Stimulated activated CD8-positive, alpha-beta memory T cell treated with anti-CD3 and anti-CD28 coated beads, Interleukin-4, amount 100 ng/mL, for 4 hours (primary cell): Measurements from ENCODE around the gene NRXN3.

ENCODE experiments used
- DNase-seq, 2 donors: peaks; one replicate each; pipeline ENCODE4 v3.0.0-alpha.2; 2020; ENCODE audit warnings: low read depth in 2 of 2, low spot score in 1 of 2

The NRXN3 gene

GRCh38 chr14:78627114-78627513 lies 456.9 kb downstream of the NRXN3 start:
- no peak for DNase-seq

- no peak for DNase-seq
Measured at GRCh38 chr14:78631551-78631950, 461.4 kb downstream of the NRXN3 start.

DNA sequence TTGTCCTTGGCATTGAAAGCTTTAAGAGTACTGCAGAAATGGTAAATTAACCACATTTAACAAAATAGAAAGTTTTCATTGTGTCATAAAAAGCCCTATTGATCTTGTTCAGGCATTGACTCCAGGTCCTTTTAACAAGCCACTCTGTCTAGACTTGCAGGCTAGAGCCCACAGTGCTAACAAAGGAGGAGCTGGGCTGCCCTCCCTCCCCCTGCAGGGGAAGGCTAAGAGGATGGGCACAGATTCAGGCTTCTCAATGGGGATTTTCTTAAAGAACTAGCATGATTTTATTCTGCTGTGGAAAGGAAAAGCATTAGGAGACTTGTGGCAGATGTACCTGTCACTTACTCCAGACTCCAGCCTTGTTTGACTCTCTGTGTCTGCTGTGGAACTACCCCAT lies 463.6 kb downstream of the NRXN3 start:
- DNase-seq: no peak

- DNase-seq: no peak
Measured at GRCh38 chr14:78637489-78637888, 467.3 kb downstream of the NRXN3 start.

DNA sequence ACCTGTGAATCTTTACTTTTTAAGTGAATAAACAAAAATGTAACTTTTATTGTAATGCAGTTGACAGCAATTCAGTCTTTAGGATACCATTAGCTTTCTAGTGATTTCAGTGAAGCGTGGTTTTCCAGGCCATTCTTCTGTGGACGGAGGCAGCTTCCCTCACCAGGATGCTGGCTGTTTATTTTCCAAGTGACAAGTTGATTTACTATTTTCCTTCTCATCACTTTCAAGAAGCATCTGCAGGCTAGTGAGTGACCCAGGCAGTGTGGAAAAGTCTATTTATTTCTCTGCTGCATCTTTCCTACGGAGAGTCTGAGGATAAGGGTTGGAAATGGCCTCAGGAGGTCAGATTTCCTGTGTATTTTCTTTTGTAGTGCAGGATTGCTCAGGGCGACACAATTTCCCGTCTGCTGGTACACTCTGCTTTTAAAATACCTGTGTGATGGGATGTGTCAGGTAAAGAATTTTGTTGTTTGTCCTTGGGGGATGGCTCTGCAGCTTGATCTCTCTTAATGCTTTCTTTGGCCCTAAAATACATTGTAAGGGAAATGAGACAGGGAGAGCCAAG lies 467.8 kb downstream of the NRXN3 start:
- no peak for DNase-seq

DNA sequence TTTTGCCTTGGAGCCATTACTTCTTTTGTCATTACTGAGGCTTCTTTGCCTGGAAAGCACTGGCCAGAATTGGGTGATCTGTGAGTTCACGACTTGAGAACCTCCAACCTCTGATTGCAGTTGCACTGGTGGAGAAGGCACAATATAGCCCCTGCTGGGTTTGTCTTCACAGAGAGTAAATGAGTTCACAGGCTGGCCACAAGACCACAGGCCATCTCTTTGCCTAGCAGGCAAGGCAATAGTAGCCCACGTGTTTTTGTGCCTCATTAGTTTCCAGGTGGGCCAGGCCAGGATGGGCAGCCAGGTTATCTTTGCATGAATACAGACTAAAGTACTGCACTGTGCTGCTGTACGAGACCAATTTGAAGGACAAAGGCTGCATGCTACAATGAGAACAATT lies 468.8 kb downstream of the NRXN3 start:
- no peak for DNase-seq

- no peak for DNase-seq
Measured at GRCh38 chr14:78644824-78645559, 474.8 kb downstream of the NRXN3 start.

DNA sequence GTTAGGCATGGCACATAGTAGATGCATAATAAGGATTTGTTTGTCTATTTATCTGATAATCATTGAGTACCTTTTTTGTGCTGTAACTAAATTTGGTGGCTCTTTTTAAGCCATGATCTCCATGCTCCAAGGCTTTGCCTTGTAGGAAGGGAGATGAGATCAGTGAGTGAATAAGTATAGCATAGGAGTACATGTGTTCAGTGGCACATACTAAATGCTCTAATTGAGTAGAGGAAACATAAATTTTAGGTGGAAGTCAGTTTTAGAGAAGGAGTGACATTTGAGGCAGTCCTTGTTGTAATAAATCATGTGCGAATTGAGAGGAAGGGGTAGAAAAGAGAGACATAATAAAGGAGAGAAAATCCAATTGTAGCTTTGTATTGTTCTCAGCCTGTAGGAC lies 482.6 kb downstream of the NRXN3 start:
- no peak for DNase-seq

GRCh38 chr14:78653173-78653572 lies 483.0 kb downstream of the NRXN3 start:
- DNase-seq: no peak

DNA sequence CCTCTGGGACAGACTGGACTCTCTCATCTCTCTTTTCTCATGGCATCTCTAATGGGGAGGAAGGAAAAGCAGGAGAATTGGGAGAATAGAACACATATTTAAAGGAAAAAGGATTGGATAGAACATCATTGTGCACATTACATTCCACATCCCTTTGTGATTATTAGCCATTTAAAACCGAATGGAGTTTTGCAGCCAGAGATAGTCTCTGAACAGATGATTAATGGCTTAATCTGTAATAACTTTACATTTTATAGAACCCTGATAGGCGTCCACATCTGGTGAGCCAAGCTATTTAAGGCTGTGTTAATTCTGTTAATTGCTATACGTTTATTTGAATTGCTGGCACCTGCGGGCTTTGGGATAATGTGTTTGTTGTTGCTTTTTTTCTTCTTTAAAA lies 487.3 kb downstream of the NRXN3 start:
- DNase-seq: no peak

GRCh38 chr14:78664841-78665240 lies 494.7 kb downstream of the NRXN3 start:
- DNase-seq: no peak

DNA sequence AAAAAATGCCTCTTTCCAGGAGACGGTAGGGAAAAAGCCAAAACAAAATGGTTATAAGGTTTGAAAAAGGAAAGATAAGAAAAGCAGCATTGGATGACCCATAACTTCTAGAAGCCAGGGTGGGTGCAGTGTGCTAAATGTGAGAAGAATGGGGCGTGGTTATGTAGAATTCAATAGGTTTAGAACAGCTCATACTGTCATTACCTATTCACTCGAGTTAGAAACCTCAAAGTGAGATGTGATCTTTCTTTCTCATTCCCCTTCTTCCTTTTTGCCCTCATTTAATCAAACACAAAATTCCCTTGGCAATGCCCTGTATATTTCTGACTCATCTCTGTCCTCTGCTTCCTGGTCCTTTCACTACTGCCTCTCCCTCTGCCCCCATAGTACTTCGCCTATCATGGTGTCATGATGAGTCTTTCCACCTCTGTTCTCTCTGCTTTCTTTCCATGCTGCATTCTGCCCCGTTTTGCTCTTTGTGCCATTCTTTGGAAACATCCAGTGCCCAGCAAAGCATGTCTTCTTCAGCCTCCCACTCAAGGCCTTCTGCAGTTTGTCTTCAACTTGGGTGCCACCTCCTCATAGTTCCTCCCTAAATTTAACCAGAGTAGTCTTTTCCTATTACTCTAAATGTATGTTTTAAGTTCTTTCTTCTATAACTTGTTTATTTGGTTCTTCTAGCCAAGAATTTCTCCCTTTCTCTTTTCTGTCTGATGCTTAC lies 496.3 kb downstream of the NRXN3 start:
- no peak for DNase-seq

- DNase-seq: no peak
Measured at GRCh38 chr14:78667141-78667540, 497.0 kb downstream of the NRXN3 start.

- no peak for DNase-seq
Measured at GRCh38 chr14:78673845-78674244, 503.7 kb downstream of the NRXN3 start.

GRCh38 chr14:78674820-78675219 lies 504.6 kb downstream of the NRXN3 start:
- DNase-seq: no peak

DNA sequence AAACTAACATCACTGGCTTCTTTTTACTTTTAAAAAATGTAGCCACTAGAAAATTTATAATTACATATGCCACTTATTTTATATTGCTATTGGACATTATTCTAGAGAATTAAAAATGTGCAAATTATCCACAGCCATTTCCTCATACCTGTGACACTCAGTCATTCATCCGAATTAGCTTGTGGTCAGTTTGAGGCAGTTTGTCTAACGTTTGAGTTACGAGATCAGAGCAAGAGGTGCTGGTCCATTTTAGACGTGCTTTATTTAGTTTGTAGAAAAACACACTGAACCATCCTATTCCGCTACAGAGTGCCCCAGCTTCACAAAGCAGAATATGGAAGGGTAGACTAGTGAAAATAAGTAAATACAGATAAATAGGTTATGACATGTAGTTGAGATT lies 513.0 kb downstream of the NRXN3 start:
- no peak for DNase-seq

- DNase-seq: no peak
Measured at GRCh38 chr14:78683981-78684380, 513.8 kb downstream of the NRXN3 start.

DNA sequence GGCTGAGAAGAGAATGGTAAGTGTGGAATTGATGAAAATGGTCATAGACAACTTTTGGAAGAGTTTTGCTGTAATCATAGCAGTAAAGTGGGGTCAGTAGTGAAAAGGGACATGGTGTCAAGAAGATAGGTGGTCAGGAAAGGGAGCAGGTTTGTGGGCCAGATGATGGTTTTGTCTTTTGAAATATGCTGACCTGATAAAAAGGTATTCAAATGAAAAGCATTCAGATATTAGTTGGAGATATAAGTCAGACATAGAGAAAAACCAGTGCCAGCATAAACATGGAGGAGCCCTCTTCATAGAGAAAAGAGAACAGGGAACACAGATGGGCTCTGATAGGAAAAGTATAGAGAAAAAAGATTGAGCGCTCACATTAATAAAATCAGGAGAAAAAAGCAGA lies 518.3 kb downstream of the NRXN3 start:
- DNase-seq: no peak

- no peak for DNase-seq
Measured at GRCh38 chr14:78690836-78691235, 520.7 kb downstream of the NRXN3 start.

DNA sequence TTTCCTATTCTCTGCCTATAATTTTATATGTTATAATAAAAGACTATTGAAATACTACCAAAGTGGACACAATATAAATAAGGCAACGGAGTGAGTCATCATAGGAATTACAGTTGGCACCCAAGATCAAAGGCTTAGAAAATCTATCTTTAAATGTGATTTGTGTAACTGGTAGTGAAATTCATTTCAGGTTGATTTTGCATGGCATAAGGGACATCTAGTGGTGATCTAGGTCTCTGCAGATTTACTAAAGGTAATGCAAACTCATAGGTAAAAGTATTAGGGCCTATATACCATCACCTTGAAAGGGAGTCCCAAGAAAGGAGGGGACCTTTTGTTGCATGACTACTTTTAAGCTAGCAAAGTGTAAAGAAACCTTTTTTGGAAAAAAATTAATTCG lies 527.2 kb downstream of the NRXN3 start:
- DNase-seq: no peak

GRCh38 chr14:78698991-78699390 lies 528.8 kb downstream of the NRXN3 start:
- no peak for DNase-seq

GRCh38 chr14:78700236-78700635 lies 530.1 kb downstream of the NRXN3 start:
- no peak for DNase-seq

DNA sequence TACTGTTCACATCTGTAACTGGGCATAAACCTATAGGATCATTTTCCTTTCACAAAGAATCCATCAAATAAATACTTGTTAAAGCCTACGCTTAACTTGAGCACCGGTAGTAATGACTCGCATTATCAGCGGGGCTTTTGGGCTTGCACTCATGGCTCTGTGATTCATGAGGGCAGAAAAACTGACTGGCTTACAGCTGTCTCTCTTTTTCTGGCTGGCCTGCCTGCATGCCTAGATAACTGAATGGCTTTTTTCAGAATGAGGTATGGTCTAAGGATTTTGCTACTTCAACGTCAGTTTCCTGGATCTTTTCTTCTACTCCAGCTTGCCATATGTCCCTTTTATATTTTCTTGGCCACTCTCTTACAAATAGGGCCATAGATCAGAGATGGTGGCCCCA lies 531.1 kb downstream of the NRXN3 start:
- DNase-seq: no peak
